Suprapubic skin (tissue), 3 donors: ENCODE results near the gene SUGCT.

Experiments
- CTCF ChIP-seq, 2 donors: fragments of 200-600 bp in 1 of 2; fragments of 450-650 bp in 1 of 2; sonication (generic) in 1 of 2; IDR thresholded peaks; one replicate each; pipeline ENCODE4 v1.5.1; 2016 to 2019; ENCODE audit warnings: antibody characterized with exemption in 2 of 2, mild to moderate bottlenecking in 1 of 2, moderate library complexity in 1 of 2
- EP300 ChIP-seq: sonication (generic); formaldehyde crosslinking; IDR thresholded peaks from one replicate; pipeline ENCODE4 v1.6.1; 2017; ENCODE audit warnings: antibody characterized with exemption
- POLR2A ChIP-seq, 2 donors: fragments of 450-650 bp; IDR thresholded peaks; one replicate each; pipeline ENCODE4 v1.6.1; 2017; ENCODE audit warnings: antibody characterized with exemption in 2 of 2, mild to moderate bottlenecking in 2 of 2, moderate library complexity in 2 of 2

GRCh38 chr7:40715053-40715430 is 580.2 kb downstream of the SUGCT start:
- no peak for TF ChIP-seq EP300
- TF ChIP-seq CTCF (IDR thresholded peaks at IDR 0.05), result no peak
- no peak for TF ChIP-seq POLR2A (IDR thresholded peaks at IDR 0.05)
